ENCODE results near the gene NRXN2. TPM values are rescaled to one million over a fixed set of nuclear protein-coding genes. Genes with fewer than 3 reads are reported as not detected.

The NRXN2 gene
- total and polyA plus RNA-seq, 7 donors, result 0.44 to 5.2 (median 1.9) TPM

DNA sequence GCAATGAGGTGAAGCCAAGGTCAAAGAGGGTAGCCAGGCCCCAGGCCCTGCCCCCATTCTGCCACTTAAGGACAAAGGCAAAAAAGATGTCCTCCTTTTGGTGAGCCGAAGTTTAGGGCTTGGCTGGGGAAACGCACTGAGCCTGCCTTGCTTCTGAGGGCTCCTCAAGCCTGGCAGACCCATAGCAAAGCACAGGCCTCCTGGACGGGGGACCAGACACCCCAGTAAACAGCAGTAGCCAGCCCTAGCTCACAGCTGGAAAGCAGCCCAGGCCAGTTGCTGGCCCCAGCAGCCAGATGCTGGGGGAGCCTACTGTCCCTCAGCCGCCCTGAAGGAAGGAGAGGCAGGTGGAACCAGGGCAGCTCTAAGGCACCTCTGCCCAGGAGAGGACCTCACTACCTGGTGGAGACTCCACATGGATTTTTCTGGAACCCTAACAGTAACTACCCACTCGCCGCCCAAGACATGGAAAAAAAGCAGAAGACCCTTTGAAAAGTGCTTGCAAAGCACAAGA is 40.6 kb upstream of the NRXN2 start:
- WGBS, 3 donors, result 25 to 38% (median 27%) methylated on average over 6 of the region's 6 CpGs
- Histone ChIP-seq H3K9me3 (no peaks in the 10 kb centered on the region), H3K27ac (peak overlapping the region; percentile 85), H3K27me3 (ENCODE audit: insufficient read depth in 3 of 3, low read length in 2 of 3) (no peaks in the 10 kb centered on the region), H3K4me1 (peaks cover 74% of the 10 kb centered on the region), H3K36me3 (ENCODE audit: insufficient read depth in 1 of 2, low read depth in 1 of 2) (peaks cover 19 to 62% of the 10 kb centered on the region in 2 donors), H3K4me3 (peak overlapping the region; percentile 28)
- TF ChIP-seq, protein P1, sequence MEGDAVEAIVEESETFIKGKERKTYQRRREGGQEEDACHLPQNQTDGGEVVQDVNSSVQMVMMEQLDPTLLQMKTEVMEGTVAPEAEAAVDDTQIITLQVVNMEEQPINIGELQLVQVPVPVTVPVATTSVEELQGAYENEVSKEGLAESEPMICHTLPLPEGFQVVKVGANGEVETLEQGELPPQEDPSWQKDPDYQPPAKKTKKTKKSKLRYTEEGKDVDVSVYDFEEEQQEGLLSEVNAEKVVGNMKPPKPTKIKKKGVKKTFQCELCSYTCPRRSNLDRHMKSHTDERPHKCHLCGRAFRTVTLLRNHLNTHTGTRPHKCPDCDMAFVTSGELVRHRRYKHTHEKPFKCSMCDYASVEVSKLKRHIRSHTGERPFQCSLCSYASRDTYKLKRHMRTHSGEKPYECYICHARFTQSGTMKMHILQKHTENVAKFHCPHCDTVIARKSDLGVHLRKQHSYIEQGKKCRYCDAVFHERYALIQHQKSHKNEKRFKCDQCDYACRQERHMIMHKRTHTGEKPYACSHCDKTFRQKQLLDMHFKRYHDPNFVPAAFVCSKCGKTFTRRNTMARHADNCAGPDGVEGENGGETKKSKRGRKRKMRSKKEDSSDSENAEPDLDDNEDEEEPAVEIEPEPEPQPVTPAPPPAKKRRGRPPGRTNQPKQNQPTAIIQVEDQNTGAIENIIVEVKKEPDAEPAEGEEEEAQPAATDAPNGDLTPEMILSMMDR (IDR thresholded peaks at IDR 0.05), result no peak
- DNase-seq (peak; percentile 19 to 60), ATAC-seq (no peak)
- intact Hi-C loops (cut with DNase I), result no loop called here

GRCh38 chr11:64762674-64763525 is 39.9 kb upstream of the NRXN2 start:
- H3K4me1 ChIP-seq, result peaks cover 75% of the 10 kb centered on the region
- ATAC-seq (peak; percentile 28 to 59 (median 52)), DNase-seq (peak; percentile 47 to 87)
- H3K4me3 ChIP-seq, result peak overlapping the region; percentile 28
- H3K27ac ChIP-seq, result peak overlapping the region; percentile 85
- peaks cover 13 to 62% of the 10 kb centered on the region in 2 donors for H3K36me3 ChIP-seq (ENCODE audit: insufficient read depth in 1 of 2, low read depth in 1 of 2)
- H3K27me3 ChIP-seq (ENCODE audit: insufficient read depth in 3 of 3, low read length in 2 of 3), result no peaks in the 10 kb centered on the region
- intact Hi-C loops (cut with DNase I), result no loop called here
- no peaks in the 10 kb centered on the region for H3K9me3 ChIP-seq
- 27 to 34% (median 28%) methylated on average over 13 of the region's 13 CpGs for WGBS, 3 donors
- TF ChIP-seq, protein P1 (IDR thresholded peaks at IDR 0.05), result no peak

DNA sequence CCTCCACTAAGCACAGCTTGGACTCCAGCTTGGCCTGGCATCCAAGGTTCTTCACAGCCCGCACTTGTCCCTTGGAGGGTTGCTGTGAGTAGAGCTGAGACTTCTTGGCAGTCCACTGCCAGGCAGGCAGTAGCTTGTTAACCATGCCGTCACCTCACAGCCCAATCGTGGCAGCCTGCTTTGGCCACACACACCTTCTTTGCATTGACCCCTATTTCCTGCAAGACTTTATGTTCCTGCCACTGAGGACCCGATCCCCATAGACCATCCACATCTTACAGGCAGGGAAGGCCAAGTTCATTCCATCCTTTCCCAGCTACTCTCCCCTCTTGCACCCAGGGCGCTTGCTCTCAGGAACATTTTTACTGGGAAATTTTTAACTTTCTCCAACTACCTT is 39.3 kb upstream of the NRXN2 start:
- intact Hi-C loops (cut with DNase I), result no loop called here
- ATAC-seq, result no peak
- Histone ChIP-seq H3K9me3 (no peaks in the 10 kb centered on the region), H3K4me1 (peaks cover 77% of the 10 kb centered on the region), H3K36me3 (ENCODE audit: insufficient read depth in 1 of 2, low read depth in 1 of 2) (peaks cover 9 to 62% of the 10 kb centered on the region in 2 donors), H3K27ac (peak overlapping the region; percentile 85), H3K27me3 (ENCODE audit: insufficient read depth in 3 of 3, low read length in 2 of 3) (no peaks in the 10 kb centered on the region), H3K4me3 (no peak overlapping the region)
- TF ChIP-seq, protein P1 (IDR thresholded peaks at IDR 0.05), result no peak
- DNase-seq, result peak; percentile 23 to 61
- WGBS, 3 donors, result 32 to 45% (median 33%) methylated on average over 5 of the region's 5 CpGs

DNA sequence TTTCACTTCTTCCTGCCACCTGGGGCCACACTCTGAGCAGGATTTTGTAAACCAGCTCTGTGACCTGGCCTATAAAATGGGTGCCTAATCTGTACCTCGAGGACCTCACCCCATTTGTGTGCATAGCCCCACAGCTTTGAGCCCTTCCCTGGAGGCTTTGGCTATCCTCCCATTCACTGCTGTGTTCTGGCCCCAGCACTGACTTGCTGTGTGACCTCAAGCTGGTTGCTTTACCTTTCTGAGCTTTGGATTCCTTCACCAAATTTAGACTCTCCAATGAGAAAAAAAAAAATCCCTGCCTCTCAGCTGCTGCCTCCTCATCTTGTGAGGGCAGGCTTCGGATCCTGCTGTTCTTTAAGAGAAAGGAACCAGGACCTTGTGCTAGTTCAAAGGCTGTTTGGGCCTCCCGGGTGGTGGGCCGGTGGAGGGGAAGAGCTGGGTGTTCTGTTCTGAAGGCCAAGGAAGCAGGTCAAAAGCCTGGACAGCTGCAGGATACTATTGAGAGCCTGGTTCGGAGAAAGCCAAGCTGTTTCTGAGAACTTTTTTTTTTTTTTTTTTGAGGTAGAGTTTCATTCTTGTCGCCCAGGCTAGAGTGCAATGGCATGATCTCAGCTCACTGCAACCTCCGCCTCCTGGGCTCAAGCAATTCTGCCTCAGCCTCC is 37.9 kb upstream of the NRXN2 start:
- Histone ChIP-seq H3K4me1 (peaks cover 91% of the 10 kb centered on the region), H3K27ac (peak overlapping the region; percentile 85), H3K9me3 (no peaks in the 10 kb centered on the region), H3K4me3 (peak overlapping the region; percentile 74), H3K36me3 (ENCODE audit: insufficient read depth in 1 of 2, low read depth in 1 of 2) (peaks cover 6 to 62% of the 10 kb centered on the region in 2 donors), H3K27me3 (ENCODE audit: insufficient read depth in 3 of 3, low read length in 2 of 3) (no peaks in the 10 kb centered on the region)
- 16 to 24% (median 20%) methylated on average over 7 of the region's 7 CpGs for WGBS, 3 donors
- ATAC-seq (peak in 3 of 4 donors; percentile 2 to 4 (median 2)), DNase-seq (peak; percentile 17 to 57)
- TF ChIP-seq, protein P1 (IDR thresholded peaks at IDR 0.05), result no peak
- intact Hi-C loops (cut with DNase I), result loop anchor here in 1 of 2 donors (2.0 kb wide), 1 partner anchor 16 kb away; no protein-coding TSS in a partner anchor
